Esophagus (tissue), 2 donors: ENCODE data around the gene RAB24. TPM values are rescaled to one million over a fixed set of nuclear protein-coding genes. Genes with fewer than 3 reads are reported as not detected.
A peak's percentile ranks its signal among the peaks of the same experiment; 100 is the strongest.

Experiments used
- H3K27ac ChIP-seq, 2 donors: one replicate each; pipeline ENCODE4 v1.5.1; 2013; ENCODE audit warnings: low read depth in 2 of 2, mild to moderate bottlenecking in 2 of 2, inconsistent platforms in 1 of 2, low read length in 1 of 2, moderate library complexity in 1 of 2
- H3K27me3 ChIP-seq, 2 donors: one replicate each; pipeline ENCODE4 v1.6.1; 2013; ENCODE audit warnings: low read length in 2 of 2, control low read depth in 1 of 2, mild to moderate bottlenecking in 1 of 2; ENCODE audit not compliant: insufficient read depth in 2 of 2, control insufficient read depth in 1 of 2
- H3K36me3 ChIP-seq, 2 donors: one replicate each; pipeline ENCODE4 v1.6.1; 2013; ENCODE audit warnings: low read length in 1 of 2; ENCODE audit not compliant: control insufficient read depth in 2 of 2, insufficient read depth in 2 of 2
- H3K4me1 ChIP-seq, 2 donors: one replicate each; pipeline ENCODE4 v1.6.1; 2013; ENCODE audit warnings: low read length in 1 of 2; ENCODE audit not compliant: control insufficient read depth in 2 of 2, insufficient read depth in 2 of 2
- H3K4me3 ChIP-seq, 2 donors: one replicate each; pipeline ENCODE4 v1.5.1; 2013; ENCODE audit warnings: low read length in 2 of 2, mild to moderate bottlenecking in 2 of 2, low read depth in 1 of 2, moderate library complexity in 1 of 2
- H3K9me3 ChIP-seq, 2 donors: one replicate each; pipeline ENCODE4 v1.6.1; 2013; ENCODE audit warnings: mild to moderate bottlenecking in 2 of 2, low read depth in 1 of 2, low read length in 1 of 2, moderate library complexity in 1 of 2; ENCODE audit not compliant: control insufficient read depth in 2 of 2, insufficient read depth in 1 of 2
- WGBS, 2 donors: extraction: QIAGEN DNeasy Blood & Tissue Kit; methylation state at CpG; one replicate each; pipeline ENCODE4 v1.1.7; 2013; 5-methylcytosine and 5-hydroxymethylcytosine counted together
- polyA plus RNA-seq, 2 donors: library from polyadenylated mRNA; stranded (reverse); fragments of 200-250 nt; gene quantifications; one replicate each; pipeline ENCODE4 v1.2.3, GENCODE V29; 2013
- donor health status: healthy with polysubstance abuse.
- donor health status: Bipolar disorder and iron deficiency.

Gene RAB24
- polyA plus RNA-seq, 2 donors: 60.0 to 80.2 TPM

GRCh38 chr5:177325868-177326381 is 22.4 kb upstream of the RAB24 start:
- Histone ChIP-seq H3K9me3 (no peaks in the 10 kb centered on the region), H3K4me3 (no peak overlapping the region), H3K27ac (no peak overlapping the region), H3K36me3 (peaks cover 3 to 14% of the 10 kb centered on the region in 2 donors), H3K27me3 (no peaks in the 10 kb centered on the region), H3K4me1 (no peaks in the 10 kb centered on the region)
- 61 to 78% methylated on average over 1 of the region's 1 CpG for WGBS, 2 donors

- no peaks in the 10 kb centered on the region for H3K9me3 ChIP-seq
- no peak overlapping the region for H3K4me3 ChIP-seq
- no peak overlapping the region for H3K27ac ChIP-seq
- no peaks in the 10 kb centered on the region for H3K4me1 ChIP-seq
- peaks cover 0 to 14% of the 10 kb centered on the region in 2 donors for H3K36me3 ChIP-seq
- WGBS, 2 donors: 90% methylated on average over 7 of the region's 7 CpGs
- no peaks in the 10 kb centered on the region for H3K27me3 ChIP-seq
These were observed 17.4 kb upstream of the RAB24 start for GRCh38 chr5:177320879-177321278.

- H3K4me3 ChIP-seq: no peak overlapping the region
- peaks cover 0 to 16% of the 10 kb centered on the region in 2 donors for H3K36me3 ChIP-seq
- no peaks in the 10 kb centered on the region for H3K27me3 ChIP-seq
- no peak overlapping the region for H3K27ac ChIP-seq
- H3K4me1 ChIP-seq: no peaks in the 10 kb centered on the region
- H3K9me3 ChIP-seq: peaks cover 0 to 2% of the 10 kb centered on the region in 2 donors
- WGBS, 2 donors: 90 to 92% methylated on average over 14 of the region's 14 CpGs
These were observed 16.5 kb upstream of the RAB24 start for GRCh38 chr5:177319913-177320588.

- Histone ChIP-seq H3K36me3 (peaks cover 0 to 14% of the 10 kb centered on the region in 2 donors), H3K4me3 (no peak overlapping the region), H3K4me1 (peaks cover 0 to under 1% of the 10 kb centered on the region in 2 donors), H3K27me3 (no peaks in the 10 kb centered on the region), H3K9me3 (peaks cover 0 to 3% of the 10 kb centered on the region in 2 donors), H3K27ac (peak overlapping the region in 1 of 2 donors; percentile 3)
- WGBS, 2 donors: 26 to 27% methylated on average over 7 of the region's 7 CpGs
These were observed 14.4 kb upstream of the RAB24 start for GRCh38 chr5:177317959-177318377.

GRCh38 chr5:177316005-177316404 is 12.5 kb upstream of the RAB24 start:
- Histone ChIP-seq H3K36me3 (peaks cover 0 to 13% of the 10 kb centered on the region in 2 donors), H3K4me3 (no peak overlapping the region), H3K9me3 (peaks cover 0 to 3% of the 10 kb centered on the region in 2 donors), H3K4me1 (peaks cover 11 to 12% of the 10 kb centered on the region in 2 donors), H3K27me3 (no peaks in the 10 kb centered on the region), H3K27ac (no peak overlapping the region)
- whole genome bisulfite sequencing, 2 donors: 95 to 98% methylated on average over 3 of the region's 3 CpGs

- Histone ChIP-seq H3K4me3 (no peak overlapping the region), H3K9me3 (peaks cover 0 to 3% of the 10 kb centered on the region in 2 donors), H3K27ac (no peak overlapping the region), H3K36me3 (peaks cover 0 to 9% of the 10 kb centered on the region in 2 donors), H3K4me1 (peaks cover 14 to 15% of the 10 kb centered on the region in 2 donors), H3K27me3 (no peaks in the 10 kb centered on the region)
- WGBS, 2 donors: 94 to 95% methylated on average over 6 to 7 of the region's 7 CpGs
These were observed 11.9 kb upstream of the RAB24 start for GRCh38 chr5:177315411-177315810.

- WGBS, 2 donors: 87 to 88% methylated on average over 17 to 18 of the region's 18 CpGs
- Histone ChIP-seq H3K36me3 (peaks cover 0 to 4% of the 10 kb centered on the region in 2 donors), H3K27ac (no peak overlapping the region), H3K27me3 (no peaks in the 10 kb centered on the region), H3K4me3 (no peak overlapping the region), H3K9me3 (peaks cover 0 to 3% of the 10 kb centered on the region in 2 donors), H3K4me1 (peaks cover 14 to 15% of the 10 kb centered on the region in 2 donors)
These were observed 11.1 kb upstream of the RAB24 start for GRCh38 chr5:177314376-177315342.

- Histone ChIP-seq H3K4me3 (no peak overlapping the region), H3K4me1 (peaks cover 14 to 15% of the 10 kb centered on the region in 2 donors), H3K9me3 (peaks cover 0 to 3% of the 10 kb centered on the region in 2 donors), H3K27me3 (no peaks in the 10 kb centered on the region), H3K36me3 (peaks cover 0 to 4% of the 10 kb centered on the region in 2 donors), H3K27ac (no peak overlapping the region)
- 92 to 94% methylated on average over 15 of the region's 15 CpGs for WGBS, 2 donors
These were observed 10.2 kb upstream of the RAB24 start for GRCh38 chr5:177313561-177314259.

- Histone ChIP-seq H3K9me3 (peaks cover 0 to 3% of the 10 kb centered on the region in 2 donors), H3K36me3 (peaks cover 0 to 5% of the 10 kb centered on the region in 2 donors), H3K27me3 (no peaks in the 10 kb centered on the region), H3K4me1 (peaks cover 14 to 15% of the 10 kb centered on the region in 2 donors), H3K27ac (peak overlapping the region in 1 of 2 donors; percentile 66), H3K4me3 (no peak overlapping the region)
- WGBS, 2 donors: 4 to 12% methylated on average over 19 of the region's 19 CpGs
These were observed 9.2 kb upstream of the RAB24 start for GRCh38 chr5:177312649-177313181.
